ENCODE measurements around the gene PLEKHB1.

GRCh38 chr11:73651661-73652045 lies 5.3 kb downstream of the PLEKHB1 start:
- no peak for TF ChIP-seq CTCF (conservative IDR thresholded peaks at IDR 0.05 in 1 of 2, IDR thresholded peaks at IDR 0.05 in 1 of 2; ENCODE audit: low read depth in 1 of 2, low read length in 2 of 2)
- no peak for TF ChIP-seq EZH2 (IDR thresholded peaks at IDR 0.05; ENCODE audit: low read length, missing control alignments)

Data from fibroblast of lung (primary cell).